Measurements from ENCODE around the gene OR14I1.

OR14I1 gene

DNA sequence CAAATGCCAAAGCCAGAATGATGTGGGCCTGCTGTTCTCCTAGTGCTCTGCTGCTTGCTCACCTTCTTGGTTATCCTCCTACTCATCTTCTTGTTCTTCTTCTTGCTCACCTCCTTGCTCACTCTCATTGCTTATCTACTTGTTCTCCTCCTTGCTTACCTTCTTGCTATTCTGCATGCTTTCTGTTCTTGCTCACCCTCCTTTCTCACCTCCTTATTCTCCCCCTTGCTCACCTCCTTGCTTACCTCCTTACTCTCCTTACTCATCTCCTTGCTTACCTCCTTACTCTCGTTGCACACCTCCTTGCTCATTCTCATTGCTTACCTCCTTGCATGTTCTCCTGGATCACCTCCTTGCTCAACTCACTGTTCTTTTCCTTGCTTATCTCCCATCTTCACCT is at the start of gene OR14I1:
OR14I1 (minus strand) TSS at position 53 of the 400 bp plus-strand sequence.
- DNase-seq: no peak

DNA sequence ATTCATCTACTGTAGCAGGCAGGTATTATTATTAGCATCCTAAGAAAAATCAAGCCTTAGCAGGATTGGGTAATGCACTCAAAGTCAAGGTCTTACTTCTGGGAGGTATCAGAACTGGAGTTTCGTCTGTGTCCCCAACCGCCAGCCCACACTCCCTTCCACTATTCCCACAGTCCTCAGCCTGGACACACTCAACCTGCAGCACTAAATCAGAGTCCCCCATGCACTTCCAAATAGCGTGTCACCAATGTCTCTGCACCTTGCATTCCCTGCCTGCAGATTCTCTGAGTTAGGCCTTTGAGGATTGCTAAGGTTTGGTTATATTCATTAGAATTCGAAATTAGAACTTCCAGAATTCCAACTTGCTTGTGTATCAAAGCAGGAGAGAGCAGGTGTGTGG is 49.1 kb upstream of the OR14I1 start:
- DNase-seq: no peak

- no peak for DNase-seq
These were observed 48.6 kb upstream of the OR14I1 start for GRCh38 chr1:248751142-248751541.

DNA sequence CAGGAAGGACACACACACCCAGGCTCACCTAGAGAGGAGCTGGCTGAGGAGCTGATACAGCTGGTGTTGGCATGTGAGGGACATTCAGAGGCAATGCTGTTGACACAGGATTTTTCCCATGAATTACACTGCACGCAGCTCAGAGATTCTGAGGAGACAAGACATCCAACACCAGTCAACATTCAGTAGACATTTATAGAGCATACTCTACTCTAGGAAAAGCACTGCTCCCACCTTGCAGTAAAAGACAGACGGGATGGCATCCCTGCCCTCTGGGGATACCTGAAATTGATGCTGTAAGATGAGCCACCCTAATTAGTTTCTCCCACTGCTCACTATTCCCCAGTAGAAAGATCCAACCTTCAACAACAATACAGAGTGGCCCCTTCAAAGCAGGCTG is 47.9 kb upstream of the OR14I1 start:
- no peak for DNase-seq

DNA sequence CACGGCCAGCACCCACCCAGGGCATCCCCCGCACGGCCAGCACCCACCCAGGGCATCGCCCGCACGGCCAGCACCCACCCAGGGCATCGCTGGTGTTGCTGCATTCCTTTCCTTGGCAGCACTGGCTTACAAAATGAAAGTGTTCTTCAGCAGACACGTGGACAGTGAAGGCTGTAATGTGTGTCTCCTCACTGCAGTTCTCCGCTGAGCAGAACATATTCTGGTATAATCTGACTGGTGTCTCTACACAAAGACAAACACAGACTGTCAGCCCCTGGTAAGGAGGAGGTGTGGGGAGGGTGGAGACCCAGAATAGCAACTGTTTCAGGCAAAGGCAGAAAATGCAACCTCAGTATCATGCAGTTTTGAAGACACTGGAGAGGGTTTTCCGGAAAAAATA is 45.6 kb upstream of the OR14I1 start:
- no peak for DNase-seq

DNA sequence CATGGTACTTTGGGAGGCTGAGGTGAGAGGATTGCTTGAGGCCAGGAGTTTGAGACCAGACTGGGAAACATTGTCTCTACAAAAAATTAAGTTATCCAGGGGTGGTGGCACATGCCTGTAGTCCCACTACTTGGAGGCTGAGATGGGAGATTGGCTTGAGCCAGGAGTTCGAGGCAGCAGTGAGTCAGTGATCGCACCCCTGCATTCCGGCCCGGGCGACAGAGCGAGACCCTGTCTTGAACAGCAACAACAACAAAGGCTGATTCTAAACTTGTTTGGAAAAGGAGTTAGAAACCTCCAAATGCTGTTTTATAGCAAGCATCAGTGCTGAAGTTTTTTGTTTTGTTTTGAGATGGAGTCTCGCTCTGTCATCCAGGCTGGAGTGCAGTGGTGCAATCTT is 38.3 kb upstream of the OR14I1 start:
- no peak for DNase-seq

- DNase-seq: no peak
These were observed 37.1 kb upstream of the OR14I1 start for GRCh38 chr1:248739572-248740205.

DNA sequence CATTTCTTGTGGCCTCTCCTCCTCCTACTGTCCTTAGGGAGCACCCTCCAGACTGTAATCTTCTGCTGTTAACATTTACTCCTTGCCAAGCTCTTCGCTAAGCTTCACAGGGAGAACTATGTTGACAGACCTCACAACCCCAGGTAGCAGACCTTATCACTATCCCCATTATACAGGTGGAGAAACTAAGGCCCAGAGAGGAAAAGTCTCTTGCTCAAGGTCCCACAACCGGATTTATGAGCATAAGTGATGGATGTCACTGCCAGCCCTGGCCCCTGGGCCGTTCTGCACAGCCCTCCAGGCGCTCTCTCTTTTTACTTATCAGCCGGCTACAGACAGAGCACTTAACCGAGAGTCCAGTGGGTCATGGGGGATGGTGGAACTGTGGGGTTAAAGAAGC is 34.9 kb upstream of the OR14I1 start:
- DNase-seq: no peak

DNA sequence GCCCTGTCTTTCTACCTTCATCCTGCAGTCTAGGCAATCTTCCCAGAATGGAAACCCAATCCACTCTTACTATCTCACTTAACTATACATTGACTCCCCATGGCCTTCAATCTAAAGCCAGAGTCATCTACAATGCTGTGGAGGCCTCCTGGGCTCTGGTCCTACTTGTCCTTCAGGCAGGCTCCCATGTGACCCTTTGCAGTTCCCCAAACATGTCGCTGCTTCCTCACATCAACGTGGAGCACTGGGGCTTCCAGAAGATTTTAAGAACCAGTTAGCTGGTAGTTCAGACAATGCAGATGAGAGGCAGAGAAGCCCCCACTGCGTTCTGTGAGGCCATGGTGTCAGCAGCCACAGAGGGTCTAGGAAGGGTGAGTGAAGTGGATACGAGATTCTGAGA is 34.4 kb upstream of the OR14I1 start:
- no peak for DNase-seq

GRCh38 chr1:248733566-248733965 is 31.0 kb upstream of the OR14I1 start:
- no peak for DNase-seq

- no peak for DNase-seq
These were observed 28.2 kb upstream of the OR14I1 start for GRCh38 chr1:248730507-248731335.

DNA sequence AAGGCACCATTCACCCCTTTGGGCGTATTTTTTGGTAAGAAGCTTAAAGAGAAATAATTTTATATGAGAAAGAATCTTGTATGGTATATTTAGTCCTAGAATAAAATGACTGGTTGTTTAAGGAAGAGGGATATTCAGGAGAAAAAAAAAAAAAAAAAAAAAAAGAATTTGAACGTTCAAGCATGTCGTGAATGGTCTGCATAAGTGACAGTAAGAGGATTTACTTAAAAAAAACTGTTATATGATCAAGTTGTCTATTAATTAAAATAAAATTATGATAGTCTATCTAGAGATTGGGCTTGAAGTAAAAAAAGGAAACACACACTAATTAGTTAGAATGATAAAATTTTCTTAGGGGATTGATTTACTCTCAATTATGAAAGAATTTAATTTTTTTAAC is 11.7 kb upstream of the OR14I1 start:
- DNase-seq: no peak

DNA sequence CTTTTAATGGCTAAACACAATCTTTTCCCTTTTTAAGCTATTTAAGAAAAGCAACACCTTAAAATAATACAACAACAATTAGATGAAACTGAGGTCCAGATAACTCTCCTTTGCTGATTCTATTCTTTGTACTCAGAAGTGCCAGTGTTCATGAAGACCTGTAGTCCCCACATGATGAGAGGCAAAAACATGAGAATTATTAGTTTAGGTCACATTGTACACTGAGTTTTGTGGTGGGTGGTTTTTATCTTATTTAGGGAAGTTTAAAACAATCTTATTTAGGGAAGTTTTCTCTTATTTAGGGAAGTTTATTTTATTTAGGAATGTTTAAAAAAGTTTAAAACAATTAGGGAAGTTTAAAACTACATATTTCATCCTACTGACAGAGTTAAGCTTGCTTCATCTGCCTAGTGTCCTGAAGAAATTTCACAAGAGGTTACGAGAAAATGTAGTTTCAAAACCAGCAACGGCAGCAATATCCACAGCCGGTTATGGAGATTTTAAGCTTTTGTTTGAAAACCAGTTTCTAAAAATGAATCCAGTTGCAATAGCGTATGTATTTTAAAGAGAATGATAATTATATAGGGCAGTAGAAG is 7.8 kb upstream of the OR14I1 start:
- DNase-seq: no peak

DNA sequence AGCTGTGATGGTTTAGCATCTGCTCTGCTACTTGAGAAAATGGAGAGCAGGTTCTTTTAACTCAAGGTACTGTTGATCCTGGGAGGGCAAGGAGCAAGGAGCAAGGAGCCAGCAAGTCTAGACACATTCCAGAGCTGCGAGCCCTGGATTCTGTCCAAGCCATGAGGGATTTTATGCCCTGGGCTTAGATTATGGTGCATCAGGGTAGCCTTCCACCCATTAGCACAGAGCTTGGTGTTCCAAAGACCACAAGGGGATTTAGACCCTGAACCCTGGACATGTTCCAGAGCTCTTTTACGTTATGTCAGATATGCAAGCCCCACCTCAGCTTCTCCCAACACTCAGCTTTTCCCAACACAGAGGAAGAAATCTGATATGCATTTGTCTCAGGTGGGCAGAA is 2.0 kb upstream of the OR14I1 start:
- DNase-seq: no peak

DNA sequence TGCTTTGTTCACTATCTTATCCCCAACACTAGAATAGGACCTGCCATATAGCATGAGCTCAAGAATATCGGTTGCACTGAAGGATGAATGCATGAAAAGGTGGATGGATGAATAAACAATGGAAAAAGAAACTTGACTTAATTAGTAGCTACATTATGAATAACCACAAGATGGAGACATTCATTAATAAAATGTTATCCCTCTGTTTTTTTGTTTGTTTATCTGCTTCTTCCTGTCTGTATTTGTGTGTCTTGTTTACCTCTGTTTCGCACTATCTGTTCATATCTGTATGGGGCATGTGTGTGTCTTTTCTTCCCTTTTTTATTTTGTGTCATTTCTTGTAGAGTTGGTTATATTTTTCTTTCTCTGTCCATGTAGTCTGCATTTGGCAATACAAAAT is 1.1 kb upstream of the OR14I1 start:
- no peak for DNase-seq

GRCh38 chr1:248699099-248699498 is 3.5 kb downstream of the OR14I1 start:
- DNase-seq: no peak

GRCh38 chr1:248697907-248698306 is 4.7 kb downstream of the OR14I1 start:
- DNase-seq: no peak

DNA sequence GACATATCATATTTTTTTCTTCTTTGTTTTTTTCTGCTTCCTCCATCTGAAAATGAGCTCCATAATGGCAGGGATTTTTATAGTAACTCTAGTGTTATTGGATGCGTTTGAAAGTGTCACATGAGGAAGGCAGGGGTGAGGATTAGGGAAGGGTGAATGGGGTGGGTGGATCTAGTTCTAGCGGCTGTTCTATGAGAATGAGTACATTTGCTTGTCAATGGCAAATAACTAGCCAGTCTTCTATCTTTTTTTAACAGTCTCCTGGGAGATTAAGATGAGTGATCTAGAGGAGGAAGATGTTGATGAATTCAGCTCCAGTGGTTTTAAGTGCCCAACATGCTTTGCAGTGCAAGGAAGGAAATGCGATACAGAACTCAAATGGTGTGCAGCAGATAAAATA is 5.8 kb downstream of the OR14I1 start:
- DNase-seq: no peak

DNA sequence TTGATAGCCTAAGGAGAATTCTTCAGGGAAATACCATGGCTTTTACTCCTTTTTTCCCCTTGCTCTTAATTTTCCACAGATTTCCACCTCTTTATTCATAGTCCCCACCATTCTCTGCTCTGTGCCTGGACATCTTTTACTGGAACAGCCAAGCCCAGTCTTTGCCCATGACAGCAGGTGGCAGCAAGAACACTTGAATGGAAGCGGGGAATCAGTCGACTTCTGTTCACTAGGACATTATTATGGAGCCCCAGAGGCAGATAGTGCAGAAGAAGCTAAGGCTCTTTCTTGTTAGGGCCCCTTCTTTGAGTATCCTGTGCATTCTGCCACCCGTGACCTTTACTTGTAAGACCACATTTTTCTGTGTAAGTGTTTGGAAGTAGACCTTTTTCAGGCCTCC is 6.3 kb downstream of the OR14I1 start:
- no peak for DNase-seq

- DNase-seq: no peak
These were observed 7.0 kb downstream of the OR14I1 start for GRCh38 chr1:248695451-248696132.

- no peak for DNase-seq
These were observed 10.9 kb downstream of the OR14I1 start for GRCh38 chr1:248691567-248692155.

DNA sequence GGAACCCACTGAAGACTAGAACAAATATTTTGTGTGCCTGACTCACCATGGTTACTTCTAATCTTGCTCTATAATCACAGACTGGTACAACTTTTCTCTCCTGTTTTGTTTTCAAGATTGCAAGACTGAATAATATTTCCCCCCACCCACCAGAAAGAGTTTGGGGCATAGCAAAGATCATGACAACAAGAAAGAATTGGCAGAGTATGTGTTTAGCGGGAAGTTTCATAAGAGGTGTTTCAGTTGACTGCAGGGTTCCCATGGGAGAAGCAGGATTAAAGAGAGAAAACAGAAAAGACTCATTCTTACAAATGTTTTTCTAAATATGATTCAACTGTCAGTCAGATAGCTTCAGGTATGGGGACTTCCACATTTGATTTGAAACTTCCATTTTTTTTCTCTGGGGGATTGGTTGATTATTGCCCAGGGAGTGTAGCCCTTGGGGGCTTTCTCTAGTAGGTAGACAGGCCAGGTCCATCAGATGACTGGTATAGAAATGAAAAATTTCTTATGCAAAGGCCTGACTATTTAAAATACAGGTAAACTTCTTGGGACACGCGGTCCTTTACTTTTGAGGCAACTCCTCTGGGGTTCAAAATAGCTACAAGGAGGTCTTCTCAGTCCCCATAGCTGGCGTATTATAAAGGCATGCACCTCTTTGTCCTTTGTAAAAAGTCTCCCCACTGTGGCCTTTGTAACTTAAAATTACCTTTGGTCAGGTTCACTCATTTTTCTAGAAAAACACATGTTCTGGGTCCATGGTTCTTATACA is 13.9 kb downstream of the OR14I1 start:
- DNase-seq: no peak

GRCh38 chr1:248686815-248687214 is 15.8 kb downstream of the OR14I1 start:
- no peak for DNase-seq

All from DMS79 (cell line).